Measurements from ENCODE around the gene DDX39A. TPM values are rescaled to one million over a fixed set of nuclear protein-coding genes. Genes with fewer than 3 reads are reported as not detected.

The DDX39A gene
- polyA plus RNA-seq, 1 donor from 2014 or later, result 76.4 TPM

- no peak for TF ChIP-seq EP300 (conservative IDR thresholded peaks at IDR 0.05; ENCODE audit: poor library complexity, severe bottlenecking)
- TF ChIP-seq SMC3 (conservative IDR thresholded peaks at IDR 0.05; ENCODE audit: poor library complexity), result no peak
- TF ChIP-seq TAF1 (IDR thresholded peaks at IDR 0.05; ENCODE audit: low read depth), result no peak
- TF ChIP-seq MXI1 (conservative IDR thresholded peaks at IDR 0.05; ENCODE audit: poor library complexity, severe bottlenecking), result no peak
- TF ChIP-seq REST (IDR thresholded peaks at IDR 0.05; ENCODE audit: borderline replicate concordance), result no peak
- no peak for TF ChIP-seq CTCF (IDR thresholded peaks at IDR 0.05; ENCODE audit: poor library complexity, severe bottlenecking)
- no peak for TF ChIP-seq RAD21 (conservative IDR thresholded peaks at IDR 0.05)
- TF ChIP-seq EZH2 (IDR thresholded peaks at IDR 0.05; ENCODE audit: borderline replicate concordance, insufficient read depth, low read length, poor library complexity, severe bottlenecking), result no peak
- no peak for TF ChIP-seq POLR2AphosphoS5 (IDR thresholded peaks at IDR 0.05)
- Histone ChIP-seq H3K27me3 (ENCODE audit: insufficient read depth, low read depth, low read length) (no peaks in the 10 kb centered on the region), H3K36me3 (ENCODE audit: insufficient read depth, low read length) (no peaks in the 10 kb centered on the region), H3F3A (ENCODE audit: insufficient read depth, low read length, poor library complexity, severe bottlenecking) (no peaks in the 10 kb centered on the region), H3K4me3 (ENCODE audit: low read length) (no peak overlapping the region), H3K9me3 (ENCODE audit: low read length) (no peaks in the 10 kb centered on the region), H2AFZ (ENCODE audit: low read depth, low read length) (no peak overlapping the region), H4K20me1 (ENCODE audit: insufficient read depth) (no peaks in the 10 kb centered on the region), H3K27ac (ENCODE audit: low read length) (no peak overlapping the region), H3K9ac (ENCODE audit: low read length) (no peak overlapping the region), H3K9me2 (ENCODE audit: insufficient read depth, low read length) (no peaks in the 10 kb centered on the region), H3K4me2 (ENCODE audit: low read length) (no peak overlapping the region), H3K79me2 (replicated peaks; ENCODE audit: insufficient read depth, low read length) (no peaks in the 10 kb centered on the region)
These were observed 55.7 kb downstream of the DDX39A start for GRCh38 chr19:14363183-14364097.

GRCh38 chr19:14361824-14362223 lies 57.3 kb downstream of the DDX39A start:
- Histone ChIP-seq H3K79me2 (replicated peaks; ENCODE audit: insufficient read depth, low read length) (no peaks in the 10 kb centered on the region), H3F3A (ENCODE audit: insufficient read depth, low read length, poor library complexity, severe bottlenecking) (no peaks in the 10 kb centered on the region), H3K27ac (ENCODE audit: low read length) (no peak overlapping the region), H3K4me2 (ENCODE audit: low read length) (no peak overlapping the region), H3K9ac (ENCODE audit: low read length) (no peak overlapping the region), H2AFZ (ENCODE audit: low read depth, low read length) (no peak overlapping the region), H3K4me3 (ENCODE audit: low read length) (no peak overlapping the region), H3K9me2 (ENCODE audit: insufficient read depth, low read length) (no peaks in the 10 kb centered on the region), H4K20me1 (ENCODE audit: insufficient read depth) (no peaks in the 10 kb centered on the region), H3K36me3 (ENCODE audit: insufficient read depth, low read length) (no peaks in the 10 kb centered on the region), H3K9me3 (ENCODE audit: low read length) (no peaks in the 10 kb centered on the region), H3K27me3 (ENCODE audit: insufficient read depth, low read depth, low read length) (no peaks in the 10 kb centered on the region)
- TF ChIP-seq CTCF (IDR thresholded peaks at IDR 0.05; ENCODE audit: poor library complexity, severe bottlenecking) (no peak), MXI1 (conservative IDR thresholded peaks at IDR 0.05; ENCODE audit: poor library complexity, severe bottlenecking) (no peak), EP300 (conservative IDR thresholded peaks at IDR 0.05; ENCODE audit: poor library complexity, severe bottlenecking) (no peak), RAD21 (conservative IDR thresholded peaks at IDR 0.05) (no peak)

Other genes with a start within 250 kb of the DDX39A start
- 22.2 and 28.5 TPM in 2 replicates for gene ADGRL1, start 213.2 kb downstream of the DDX39A start, polyA plus RNA-seq
- 0.51 and 0.96 TPM in 2 replicates for gene ADGRE5, start 37.9 kb downstream of the DDX39A start, polyA plus RNA-seq
- gene PKN1, start 14.0 kb upstream of the DDX39A start, polyA plus RNA-seq, result 64.4 and 84.4 TPM in 2 replicates
- gene PTGER1, start 56.0 kb upstream of the DDX39A start, polyA plus RNA-seq, result not detected in 2 replicates
- gene GIPC1, start 76.8 kb upstream of the DDX39A start, polyA plus RNA-seq, result 128 and 168 TPM in 2 replicates
- gene DNAJB1, start 99.1 kb upstream of the DDX39A start, polyA plus RNA-seq, result 64.6 and 70.9 TPM in 2 replicates
- 31.4 and 42.4 TPM in 2 replicates for gene TECR, start 110.3 kb upstream of the DDX39A start, polyA plus RNA-seq
- gene NDUFB7, start 152.7 kb upstream of the DDX39A start, polyA plus RNA-seq, result 615 and 696 TPM in 2 replicates
- not detected in 2 replicates for gene CLEC17A, start 163.7 kb upstream of the DDX39A start, polyA plus RNA-seq